A204.1 (cell line): Measurements from ENCODE around the gene MFRP.

Experiments used
- FAIRE-seq: peaks from 2 replicates; lab custom pipeline; 2012; peaks lifted over from hg19 to GRCh38; lab: Jason Lieb, UNC

Gene MFRP

DNA sequence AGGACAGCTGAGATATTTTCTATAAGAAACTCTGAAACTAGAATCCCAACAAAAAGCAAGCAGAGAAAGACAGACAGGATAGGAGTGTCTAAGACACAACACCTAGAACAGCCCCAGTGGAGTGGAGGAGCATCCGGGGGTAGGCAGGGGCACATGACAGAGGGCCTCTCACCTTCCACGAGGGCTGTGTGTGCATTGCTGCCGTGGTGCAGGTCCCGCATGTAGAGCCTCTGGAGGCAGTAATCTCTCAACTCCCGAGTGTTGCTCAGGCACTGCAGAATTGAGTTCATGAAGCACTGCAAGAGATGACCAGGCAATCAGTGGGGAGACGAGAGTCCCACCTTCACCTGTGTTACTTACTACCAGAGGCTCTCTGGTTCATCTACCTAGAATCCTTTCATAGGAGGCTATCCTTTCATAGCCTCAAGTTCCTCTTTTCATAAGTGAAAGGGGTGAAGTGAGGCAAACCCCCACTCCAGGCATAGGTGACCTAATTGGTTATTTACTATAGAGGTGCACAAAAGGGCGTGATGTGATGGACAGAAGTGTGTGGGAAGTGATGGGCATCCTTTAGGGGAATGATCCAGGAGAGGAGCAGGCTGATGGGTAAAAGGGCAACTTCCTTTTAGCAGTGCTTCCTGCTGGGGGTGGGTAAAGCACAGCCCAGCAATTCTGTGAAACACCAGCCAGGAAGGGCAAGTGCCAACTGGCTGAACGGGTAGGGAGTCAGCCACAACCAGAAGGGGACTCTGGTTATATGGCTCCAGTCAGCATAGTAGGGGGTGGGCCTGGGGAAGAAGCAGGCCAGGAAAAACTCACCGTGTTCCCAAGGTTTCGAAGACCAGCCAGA is 13.1 kb upstream of the MFRP start:
- no peak for FAIRE-seq

DNA sequence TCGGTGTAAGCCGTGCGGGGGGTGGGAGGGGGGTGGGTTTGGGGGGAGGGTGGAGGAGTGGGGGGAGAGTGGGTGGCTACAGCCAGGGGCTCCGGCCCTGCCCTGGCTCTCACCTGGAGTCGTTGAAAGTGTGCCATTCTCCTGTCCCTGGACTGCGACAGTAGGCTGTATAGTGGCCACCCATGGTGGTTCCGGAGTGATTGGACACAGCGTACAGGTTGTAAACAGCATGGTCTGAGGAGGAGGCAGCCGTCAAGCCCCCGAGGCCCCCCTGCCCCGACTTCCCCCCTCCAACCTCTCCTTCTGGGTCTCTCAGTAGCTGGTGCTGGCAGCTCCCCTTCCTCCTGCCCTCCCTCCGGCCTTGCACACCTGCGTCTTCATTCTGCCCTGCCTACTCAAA is 10.6 kb upstream of the MFRP start:
- FAIRE-seq, result no peak

- FAIRE-seq, result no peak
These were observed 10.0 kb upstream of the MFRP start for GRCh38 chr11:119356349-119357031.

- no peak for FAIRE-seq
These were observed 8.8 kb upstream of the MFRP start for GRCh38 chr11:119355091-119355843.

DNA sequence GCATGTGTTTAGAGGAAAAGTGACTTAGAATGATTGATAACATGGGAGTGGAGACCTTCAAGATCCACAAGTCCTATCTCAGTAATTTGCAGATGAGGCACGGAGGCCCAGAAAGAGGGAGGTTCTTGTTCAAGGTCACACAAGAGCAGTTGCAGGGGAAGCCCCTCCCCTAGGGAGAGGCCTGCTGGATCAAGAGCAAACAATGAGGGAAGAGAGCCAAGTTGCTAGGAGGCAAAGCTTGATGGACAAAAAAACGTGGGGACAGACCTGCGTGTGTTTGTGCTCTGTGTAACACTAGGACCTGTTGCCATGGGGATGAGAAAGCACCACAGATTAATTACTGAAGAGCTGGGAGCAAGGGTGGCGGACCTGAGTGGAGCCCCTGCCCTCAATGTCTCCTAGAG is 6.4 kb upstream of the MFRP start:
- FAIRE-seq, result no peak

GRCh38 chr11:119351232-119351631 is 4.7 kb upstream of the MFRP start:
- no peak for FAIRE-seq

GRCh38 chr11:119350302-119350701 is 3.8 kb upstream of the MFRP start:
- FAIRE-seq, result no peak

- no peak for FAIRE-seq
These were observed 1.6 kb upstream of the MFRP start for GRCh38 chr11:119347940-119348605.

DNA sequence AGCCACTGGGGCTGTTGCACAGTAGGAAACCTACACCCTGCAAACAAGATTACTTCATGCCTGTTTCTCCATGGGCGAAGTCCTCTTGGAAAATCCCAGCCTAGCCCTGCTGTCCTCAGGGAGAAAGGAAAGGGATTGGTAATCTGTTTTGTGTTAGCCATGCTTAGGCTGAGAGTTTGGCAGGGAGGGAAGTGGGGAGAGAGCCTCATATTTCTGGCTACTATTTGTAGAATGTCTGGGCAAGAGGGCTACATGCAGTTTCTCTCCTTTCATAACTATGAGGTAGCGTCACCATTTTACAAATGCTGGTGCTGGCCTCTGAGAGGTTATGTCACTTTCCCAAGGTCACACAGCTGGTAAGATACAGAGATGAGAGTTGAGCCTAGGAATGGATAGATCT is 737 bp upstream of the MFRP start:
- FAIRE-seq, result no peak

DNA sequence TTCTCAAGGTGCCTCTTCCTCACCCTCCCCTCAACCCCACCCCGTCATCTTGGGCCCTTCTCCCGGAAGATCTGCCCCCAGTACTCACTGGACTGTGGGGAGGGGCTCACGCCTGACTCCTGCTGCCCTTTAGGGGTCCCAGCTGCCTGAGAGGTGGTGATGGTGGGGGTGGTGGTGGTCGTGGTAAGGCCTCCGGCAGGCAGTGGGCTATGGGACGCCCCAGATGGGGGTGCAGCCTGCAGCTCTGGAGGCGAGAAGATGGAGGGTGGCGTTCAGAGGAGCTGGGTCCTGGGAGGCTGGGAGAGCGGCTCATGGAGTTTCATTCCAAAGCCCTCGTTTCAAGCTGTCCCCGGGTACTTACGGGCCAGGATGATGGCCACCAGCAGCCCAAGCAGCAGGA is 820 bp downstream of the MFRP start:
- FAIRE-seq, result no peak

GRCh38 chr11:119344291-119345010 is 2.1 kb downstream of the MFRP start:
- no peak for FAIRE-seq

- no peak for FAIRE-seq
These were observed 2.8 kb downstream of the MFRP start for GRCh38 chr11:119343726-119344125.

DNA sequence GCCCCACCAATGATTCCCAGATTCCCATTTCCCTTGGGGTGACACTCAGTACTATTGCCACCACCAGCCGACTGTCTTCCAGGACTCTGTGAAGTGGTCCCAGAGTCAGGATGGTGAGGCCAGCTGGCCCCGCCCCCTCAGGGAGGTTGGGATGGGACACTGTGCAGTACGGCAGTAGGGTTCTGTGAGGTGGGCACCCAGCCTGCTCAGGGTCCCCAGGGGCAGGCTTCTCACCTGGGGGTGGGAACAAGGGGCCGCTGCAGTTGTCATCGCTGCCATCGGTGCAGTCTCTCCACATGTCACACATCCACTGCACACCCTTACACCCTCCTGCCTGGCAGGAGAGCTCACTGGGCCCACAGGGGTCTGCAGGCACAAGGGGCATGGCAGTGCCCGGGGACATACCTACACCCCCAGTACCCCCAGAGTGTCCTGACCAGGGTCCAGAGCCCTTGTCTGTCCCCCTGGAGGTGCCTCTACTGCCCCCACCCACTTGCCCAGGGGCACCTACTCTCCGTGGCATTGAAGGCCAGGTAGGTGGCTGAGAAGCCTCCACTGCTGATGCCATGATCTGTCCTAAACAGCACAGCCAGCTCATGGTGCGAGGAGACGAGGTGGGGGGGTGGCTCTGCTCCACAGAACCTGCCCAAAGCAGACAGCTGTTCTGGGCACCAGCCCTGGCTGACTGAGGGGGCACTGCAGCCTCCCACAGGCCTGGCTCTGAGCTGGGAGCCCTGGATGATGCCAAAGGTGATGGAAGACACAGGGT is 4.0 kb downstream of the MFRP start:
- FAIRE-seq, result no peak

- FAIRE-seq, result no peak
These were observed 4.5 kb downstream of the MFRP start for GRCh38 chr11:119342023-119342300.

- FAIRE-seq, result no peak
These were observed 5.1 kb downstream of the MFRP start for GRCh38 chr11:119341222-119342022.

DNA sequence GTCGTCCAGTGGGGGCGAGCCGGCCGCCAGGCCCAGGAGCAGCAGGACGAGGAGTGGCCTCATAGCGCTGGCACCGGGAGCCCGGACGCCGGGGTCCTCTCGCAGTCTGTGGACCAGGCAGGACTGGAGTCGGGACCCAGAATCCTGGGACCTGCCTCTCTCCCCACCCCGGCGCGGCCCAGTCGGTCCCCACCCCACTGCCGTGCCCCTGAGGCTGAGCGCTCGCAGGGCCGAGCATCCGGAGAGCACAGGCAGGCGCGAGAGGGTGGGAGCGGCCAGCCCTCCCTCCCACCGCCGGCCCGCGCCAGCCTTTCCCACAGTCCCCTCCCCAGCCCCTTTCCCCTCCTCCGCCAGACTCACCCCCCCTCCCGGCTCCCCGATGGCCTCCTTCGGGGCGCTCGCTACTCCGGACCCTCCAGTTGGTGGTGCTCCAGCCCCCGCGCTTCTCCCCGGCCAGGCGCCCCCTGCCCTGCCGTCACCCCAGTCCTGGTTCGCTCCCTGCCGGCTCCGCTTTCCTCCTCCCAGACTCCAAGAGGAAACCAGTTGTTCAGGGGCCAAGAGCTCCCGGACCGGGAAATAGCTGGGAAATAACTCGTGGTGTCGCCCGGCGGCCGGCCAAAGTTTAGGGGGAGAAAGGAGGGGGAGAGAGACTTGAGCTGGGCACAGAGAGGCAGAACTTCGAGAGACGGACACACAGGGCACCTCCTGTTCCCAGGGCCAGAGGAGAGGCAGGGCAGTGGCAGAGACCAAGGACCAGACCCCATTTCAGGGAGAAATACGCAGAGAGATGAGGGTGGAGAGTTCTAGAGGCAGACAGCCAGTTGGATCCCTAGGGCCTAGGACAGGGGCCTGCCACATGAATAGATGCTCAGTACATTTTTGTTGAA is 5.9 kb downstream of the MFRP start, which contains the start of gene C1QTNF5:
Gene C1QTNF5, minus strand, starts transcription at position 549 of the 887 bp plus-strand sequence. Its CDS starts 486 bp downstream, at position 63.
- no peak for FAIRE-seq

GRCh38 chr11:119339589-119340334 is 6.7 kb downstream of the MFRP start:
- no peak for FAIRE-seq

- no peak for FAIRE-seq
These were observed 7.4 kb downstream of the MFRP start for GRCh38 chr11:119338965-119339588.
